Skeletal muscle satellite cell (primary cell): ENCODE measurements around the gene EXOC7. TPM values are rescaled to one million over a fixed set of nuclear protein-coding genes. Genes with fewer than 3 reads are reported as not detected.

ENCODE experiments used
- H3K27me3 ChIP-seq: 2 replicates; pipeline ENCODE4 v1.7.0; 2013; ENCODE audit warnings: low read length; ENCODE audit not compliant: control insufficient read depth, insufficient read depth
- H3K36me3 ChIP-seq: 2 replicates; pipeline ENCODE4 v1.7.0; 2013; ENCODE audit warnings: mild to moderate bottlenecking, control low read depth, low read length; ENCODE audit not compliant: insufficient read depth
- H3K4me1 ChIP-seq: 2 replicates; pipeline ENCODE4 v1.7.0; 2013; ENCODE audit warnings: low read length; ENCODE audit not compliant: control insufficient read depth, insufficient read depth
- H3K4me2 ChIP-seq: 2 replicates; pipeline ENCODE4 v1.7.0; 2013; ENCODE audit warnings: mild to moderate bottlenecking, low read length
- H3K4me3 ChIP-seq: 2 replicates; pipeline ENCODE4 v1.7.0; 2013; ENCODE audit warnings: low read length
- H3K9ac ChIP-seq: 2 replicates; pipeline ENCODE4 v1.7.0; 2013; ENCODE audit warnings: mild to moderate bottlenecking, low read depth, low read length, moderate library complexity
- H3K9me3 ChIP-seq: replicated peaks from 2 replicates; pipeline ENCODE4 v1.7.0; 2013; ENCODE audit warnings: mild to moderate bottlenecking, control low read depth, low read length
- small RNA-seq: library from RNA; depleted of rRNA; stranded (forward); fragments of <200 nt; gene quantifications from one replicate; pipeline ENCODE3, GENCODE V24; 2012

EXOC7 gene

DNA sequence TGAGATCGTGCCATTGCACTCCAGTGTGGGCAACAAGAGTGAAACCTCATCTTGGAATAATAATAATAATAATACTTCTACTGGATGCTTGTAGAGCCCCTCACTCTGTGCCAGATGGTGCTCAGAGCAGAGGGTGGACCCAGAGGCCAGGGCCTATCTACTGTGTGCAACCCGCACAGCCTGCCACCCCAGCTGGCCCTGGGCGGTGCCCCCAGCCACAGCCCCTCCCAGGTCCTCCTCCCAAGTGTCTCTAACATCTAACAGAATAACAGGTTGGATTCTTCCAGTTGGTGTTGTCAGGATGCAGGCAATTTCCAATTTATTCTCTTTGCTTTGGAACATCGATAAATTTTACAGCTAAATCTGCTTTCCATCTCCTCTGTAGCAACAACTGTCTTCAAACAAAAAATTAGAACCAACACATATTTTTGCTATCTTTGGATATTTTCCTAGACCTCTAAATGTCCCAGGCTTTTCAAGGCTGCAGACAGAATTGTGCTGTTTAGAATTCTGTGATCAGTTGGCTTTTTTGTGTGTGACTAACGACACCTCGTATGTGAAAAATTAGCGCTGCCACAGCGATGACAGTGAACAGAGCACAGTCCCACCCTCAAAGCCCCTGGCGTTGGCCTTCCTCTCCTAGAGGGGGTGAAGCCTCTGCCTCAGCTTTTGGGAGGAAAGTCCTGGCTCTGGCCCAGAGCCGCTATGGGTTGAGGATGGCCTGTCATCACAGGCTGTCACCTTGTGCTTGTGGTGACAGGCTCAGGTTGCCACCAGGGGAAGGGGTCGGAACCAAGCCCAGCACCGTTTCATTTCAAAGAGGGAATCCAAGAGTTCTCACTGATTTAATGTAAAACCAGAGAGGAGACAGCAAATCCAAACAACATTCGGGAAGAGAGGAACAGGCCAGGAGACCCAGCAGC lies 68.9 kb downstream of the EXOC7 start:
- peaks cover 7% of the 10 kb centered on the region for H3K4me1 ChIP-seq
- H3K36me3 ChIP-seq: peaks cover 14% of the 10 kb centered on the region
- no peak overlapping the region for H3K4me3 ChIP-seq
- no peaks in the 10 kb centered on the region for H3K9me3 ChIP-seq
- H3K27me3 ChIP-seq: no peaks in the 10 kb centered on the region
- H3K9ac ChIP-seq: no peak overlapping the region
- no peak overlapping the region for H3K4me2 ChIP-seq

DNA sequence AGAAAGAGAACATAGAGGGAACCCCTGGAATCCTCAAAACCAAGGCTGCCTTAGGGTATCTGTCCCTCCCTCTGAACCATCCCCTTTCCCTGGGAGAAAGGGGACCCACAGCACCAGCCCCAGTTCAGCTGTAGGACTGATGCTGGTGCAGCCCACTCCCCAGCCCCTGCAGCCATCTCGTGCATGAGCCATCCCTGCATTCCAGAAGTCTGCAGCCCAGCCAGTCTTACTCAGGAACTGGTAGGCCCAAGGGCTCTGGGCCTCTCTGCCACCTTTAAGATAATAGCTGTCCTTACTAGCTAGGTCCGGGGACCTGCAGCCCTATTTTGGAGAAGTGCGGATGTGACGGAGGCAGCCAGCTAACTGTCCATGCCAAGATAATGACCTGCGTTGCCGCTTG lies 70.4 kb downstream of the EXOC7 start:
- no peaks in the 10 kb centered on the region for H3K9me3 ChIP-seq
- peaks cover 4% of the 10 kb centered on the region for H3K36me3 ChIP-seq
- H3K4me3 ChIP-seq: no peak overlapping the region
- H3K4me2 ChIP-seq: no peak overlapping the region
- H3K9ac ChIP-seq: no peak overlapping the region
- H3K27me3 ChIP-seq: no peaks in the 10 kb centered on the region
- H3K4me1 ChIP-seq: peaks cover 12% of the 10 kb centered on the region

DNA sequence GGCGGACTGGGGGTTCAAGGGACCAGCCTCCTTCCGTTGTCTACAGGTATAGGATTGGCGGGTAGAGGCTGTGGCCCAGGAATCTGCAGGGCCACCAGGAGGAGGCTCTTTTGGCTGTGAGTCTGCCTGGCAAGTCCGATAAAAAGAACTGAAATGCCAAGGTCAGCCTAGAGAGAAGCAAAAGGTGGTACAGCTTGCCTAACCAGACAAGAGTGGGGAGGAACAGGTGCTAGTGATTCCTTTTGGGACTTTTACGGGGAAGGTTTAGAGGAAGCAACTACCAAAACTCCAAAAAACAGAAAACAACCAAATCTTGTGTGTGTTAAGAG lies 70.8 kb downstream of the EXOC7 start:
- H3K9ac ChIP-seq: no peak overlapping the region
- H3K4me2 ChIP-seq: no peak overlapping the region
- no peaks in the 10 kb centered on the region for H3K27me3 ChIP-seq
- no peaks in the 10 kb centered on the region for H3K9me3 ChIP-seq
- peaks cover 12% of the 10 kb centered on the region for H3K4me1 ChIP-seq
- peaks cover under 1% of the 10 kb centered on the region for H3K36me3 ChIP-seq
- H3K4me3 ChIP-seq: no peak overlapping the region

DNA sequence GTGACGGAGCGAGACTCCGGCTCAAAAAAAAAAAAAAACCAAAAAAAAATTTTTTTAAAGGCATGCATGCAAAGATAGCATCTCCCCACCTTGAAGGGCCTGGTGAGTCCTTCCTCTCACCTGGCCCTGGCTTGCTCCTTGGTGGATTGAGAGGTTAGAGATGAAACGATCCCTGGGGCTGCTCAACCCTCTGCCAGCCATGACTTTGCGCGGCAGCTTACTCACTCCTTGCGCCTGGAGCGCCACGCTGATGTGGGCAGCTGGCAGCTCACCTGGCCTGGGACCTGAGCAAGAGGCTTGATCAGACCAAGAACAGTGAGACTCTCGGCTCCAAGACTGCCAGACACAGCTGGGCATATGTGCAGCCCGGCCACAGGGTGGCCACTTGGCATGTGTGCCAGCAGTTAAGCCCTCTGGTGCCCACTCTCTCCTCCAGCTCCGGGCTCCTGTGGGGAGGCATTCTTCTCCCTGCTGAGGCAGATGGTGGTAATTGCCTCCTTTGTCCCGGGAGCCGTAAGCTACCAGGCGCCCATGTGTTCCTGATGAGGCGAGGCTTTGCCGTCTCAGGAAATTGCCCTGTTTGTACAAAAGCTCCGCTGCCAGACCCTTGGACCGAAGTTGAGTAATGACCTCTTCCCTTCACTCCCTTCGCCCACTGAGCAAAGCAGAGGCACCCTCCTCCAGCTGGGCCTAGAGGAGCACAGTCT lies 71.4 kb downstream of the EXOC7 start:
- peaks cover 12% of the 10 kb centered on the region for H3K4me1 ChIP-seq
- H3K9me3 ChIP-seq: no peaks in the 10 kb centered on the region
- no peaks in the 10 kb centered on the region for H3K36me3 ChIP-seq
- H3K9ac ChIP-seq: no peak overlapping the region
- no peaks in the 10 kb centered on the region for H3K27me3 ChIP-seq
- no peak overlapping the region for H3K4me2 ChIP-seq
- H3K4me3 ChIP-seq: no peak overlapping the region

Small RNA genes within 50 kb of the gene (small RNA-seq; reads per million reads assigned to genes)
- not detected for gene MIR6868
